Mucosa of rectum (tissue), 2 donors: Measurements from ENCODE around the gene GALNT13.

Experiments used
- H3K27ac ChIP-seq, 2 donors: one replicate each; pipeline ENCODE4 v1.7.0; 2013; ENCODE audit warnings: inconsistent platforms in 2 of 2, low read depth in 2 of 2, low read length in 2 of 2
- H3K27me3 ChIP-seq, 2 donors: one replicate each; pipeline ENCODE4 v1.7.0; 2013; ENCODE audit warnings: low read length in 2 of 2; ENCODE audit not compliant: control insufficient read depth in 2 of 2, insufficient read depth in 2 of 2
- H3K36me3 ChIP-seq, 2 donors: one replicate each; pipeline ENCODE4 v1.7.0; 2013; ENCODE audit warnings: low read length in 2 of 2; ENCODE audit not compliant: control insufficient read depth in 2 of 2, insufficient read depth in 2 of 2
- H3K4me1 ChIP-seq, 2 donors: one replicate each; pipeline ENCODE4 v1.7.0; 2013; ENCODE audit warnings: low read length in 2 of 2, mild to moderate bottlenecking in 1 of 2; ENCODE audit not compliant: control insufficient read depth in 2 of 2, insufficient read depth in 2 of 2
- H3K4me3 ChIP-seq, 2 donors: one replicate each; pipeline ENCODE4 v1.7.0; 2013; ENCODE audit warnings: low read length in 2 of 2
- H3K9ac ChIP-seq, 2 donors: one replicate each; pipeline ENCODE4 v1.7.0; 2013; ENCODE audit warnings: low read length in 2 of 2, low read depth in 1 of 2, mild to moderate bottlenecking in 1 of 2
- H3K9me3 ChIP-seq, 2 donors: one replicate each; pipeline ENCODE4 v1.7.0; 2013; ENCODE audit warnings: low read length in 2 of 2; ENCODE audit not compliant: control insufficient read depth in 2 of 2
- donor health status: healthy.
- donor health status: Normal muscosa, but diverticular disease.

The GALNT13 gene

GRCh38 chr2:154231021-154231420, 359.3 kb downstream of the GALNT13 start:
- H3K36me3 ChIP-seq = no peaks in the 10 kb centered on the region
- no peaks in the 10 kb centered on the region for H3K27me3 ChIP-seq
- H3K4me1 ChIP-seq = peaks cover 6% of the 10 kb centered on the region in 2 donors
- H3K9me3 ChIP-seq = no peaks in the 10 kb centered on the region
- no peak overlapping the region for H3K27ac ChIP-seq
- no peak overlapping the region for H3K9ac ChIP-seq
- no peak overlapping the region for H3K4me3 ChIP-seq

DNA sequence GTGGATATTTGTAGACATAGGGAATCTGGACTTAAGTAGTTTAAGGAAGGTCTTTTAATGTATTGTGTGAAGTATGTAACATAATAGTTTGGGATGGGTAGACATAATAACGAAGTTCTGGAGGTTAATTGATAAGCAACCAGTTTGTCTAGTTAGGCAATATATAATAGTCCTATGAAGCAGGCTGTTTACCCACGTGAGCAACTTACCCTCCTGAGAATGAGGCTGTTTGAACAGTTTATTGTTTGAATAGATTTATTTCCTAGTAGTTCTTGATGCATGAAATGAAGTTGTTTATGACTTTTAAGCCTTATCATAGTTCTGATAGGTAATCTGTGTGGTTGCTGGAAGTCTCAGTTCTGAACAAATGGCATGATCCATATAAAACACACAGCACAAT, 361.5 kb downstream of the GALNT13 start:
- Histone ChIP-seq H3K4me1 (peaks cover 6% of the 10 kb centered on the region in 2 donors), H3K36me3 (no peaks in the 10 kb centered on the region), H3K27me3 (no peaks in the 10 kb centered on the region), H3K9ac (no peak overlapping the region), H3K4me3 (no peak overlapping the region), H3K9me3 (no peaks in the 10 kb centered on the region), H3K27ac (no peak overlapping the region)

GRCh38 chr2:154238252-154238651, 366.5 kb downstream of the GALNT13 start:
- Histone ChIP-seq H3K9ac (no peak overlapping the region), H3K4me1 (no peaks in the 10 kb centered on the region), H3K27ac (no peak overlapping the region), H3K4me3 (no peak overlapping the region), H3K9me3 (no peaks in the 10 kb centered on the region), H3K27me3 (no peaks in the 10 kb centered on the region), H3K36me3 (no peaks in the 10 kb centered on the region)

GRCh38 chr2:154240316-154240715, 368.6 kb downstream of the GALNT13 start:
- no peaks in the 10 kb centered on the region for H3K36me3 ChIP-seq
- no peak overlapping the region for H3K9ac ChIP-seq
- H3K9me3 ChIP-seq = no peaks in the 10 kb centered on the region

DNA sequence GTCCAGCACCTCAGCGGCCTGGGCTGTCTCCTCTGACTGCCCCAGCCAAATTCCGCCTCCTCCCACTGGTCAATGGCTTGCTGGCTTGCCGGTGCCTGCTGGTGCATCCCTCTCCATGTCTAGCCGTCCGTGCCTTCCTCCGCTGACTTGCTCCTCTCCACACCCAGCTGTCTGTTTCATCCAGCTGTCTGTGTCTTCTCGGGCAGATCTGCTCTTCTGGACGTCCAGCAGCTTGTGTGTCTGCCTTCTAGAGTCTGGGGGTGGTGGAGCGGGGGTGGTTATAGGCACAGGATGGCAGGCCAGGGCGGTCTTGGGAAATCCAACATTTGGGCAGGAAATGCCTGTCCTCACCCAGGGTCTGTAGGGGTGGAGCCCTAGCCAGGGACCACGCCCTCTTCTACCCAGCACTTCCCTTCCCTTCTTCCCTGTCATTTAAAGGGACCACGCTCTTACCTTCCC, 369.2 kb downstream of the GALNT13 start:
- Histone ChIP-seq H3K27me3 (no peaks in the 10 kb centered on the region), H3K9me3 (no peaks in the 10 kb centered on the region), H3K9ac (no peak overlapping the region), H3K27ac (no peak overlapping the region), H3K36me3 (no peaks in the 10 kb centered on the region), H3K4me1 (no peaks in the 10 kb centered on the region), H3K4me3 (no peak overlapping the region)

More at GRCh38 chr2:154240316-154240715, 368.6 kb downstream of the GALNT13 start:
- no peak overlapping the region for H3K4me3 ChIP-seq
- no peaks in the 10 kb centered on the region for H3K4me1 ChIP-seq
- H3K27me3 ChIP-seq = no peaks in the 10 kb centered on the region
- H3K27ac ChIP-seq = no peak overlapping the region

DNA sequence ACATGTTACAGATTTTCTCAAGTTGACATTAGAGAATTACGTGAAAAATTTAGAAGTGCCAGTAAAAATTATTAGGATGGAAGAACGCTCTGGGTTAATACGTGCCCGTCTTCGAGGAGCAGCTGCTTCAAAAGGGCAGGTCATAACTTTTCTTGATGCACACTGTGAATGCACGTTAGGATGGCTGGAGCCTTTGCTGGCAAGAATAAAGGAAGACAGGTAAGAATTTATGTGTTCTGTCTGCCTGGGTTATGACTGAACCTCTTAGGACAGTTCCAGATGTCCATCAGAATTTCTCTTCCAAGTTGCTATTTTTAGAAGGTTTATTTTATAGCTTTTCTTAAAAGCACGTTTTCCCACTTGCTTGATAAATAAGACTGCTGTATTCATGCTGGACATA, 371.0 kb downstream of the GALNT13 start:
- Histone ChIP-seq H3K9ac (no peak overlapping the region), H3K36me3 (no peaks in the 10 kb centered on the region), H3K4me3 (no peak overlapping the region), H3K4me1 (no peaks in the 10 kb centered on the region), H3K27me3 (no peaks in the 10 kb centered on the region), H3K9me3 (no peaks in the 10 kb centered on the region), H3K27ac (no peak overlapping the region)

DNA sequence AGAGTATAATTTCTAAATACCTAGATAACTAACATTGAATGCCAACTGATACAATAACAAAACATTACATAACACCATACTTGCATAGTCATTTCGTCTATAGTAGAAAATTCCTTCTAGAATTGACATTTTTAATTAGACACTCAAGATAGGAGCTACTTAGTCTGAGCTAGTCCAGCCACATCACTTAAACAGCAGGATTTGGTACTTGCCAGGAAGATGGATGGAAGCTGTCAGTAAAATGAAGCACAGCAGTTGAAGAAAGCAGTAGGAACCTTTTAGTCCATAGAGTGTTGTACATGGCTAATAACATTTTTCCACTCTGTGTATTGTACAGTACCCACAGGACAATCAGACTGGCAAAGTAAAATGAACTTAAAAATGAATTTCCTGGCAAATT, 372.0 kb downstream of the GALNT13 start:
- Histone ChIP-seq H3K9ac (no peak overlapping the region), H3K4me3 (no peak overlapping the region), H3K36me3 (no peaks in the 10 kb centered on the region), H3K4me1 (no peaks in the 10 kb centered on the region), H3K9me3 (no peaks in the 10 kb centered on the region), H3K27me3 (no peaks in the 10 kb centered on the region), H3K27ac (no peak overlapping the region)

DNA sequence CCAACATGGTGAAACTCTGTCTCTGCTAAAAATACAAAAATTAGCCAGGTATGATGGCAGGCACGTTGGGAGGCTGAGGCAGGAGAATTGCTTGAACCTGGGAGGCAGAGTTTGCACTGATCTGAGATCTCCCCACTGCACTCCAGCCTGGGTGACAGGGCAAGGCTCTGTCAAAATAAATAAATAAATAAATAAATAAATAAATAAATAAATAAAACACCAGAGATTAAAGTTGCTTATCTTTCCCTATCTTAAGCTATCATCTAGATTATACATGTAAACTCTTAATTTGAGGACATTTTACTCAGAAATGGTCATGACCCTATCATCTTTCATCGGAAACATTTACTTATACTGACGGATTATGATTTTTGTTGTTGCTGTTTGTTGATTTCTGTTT, 373.2 kb downstream of the GALNT13 start:
- Histone ChIP-seq H3K36me3 (no peaks in the 10 kb centered on the region), H3K27me3 (no peaks in the 10 kb centered on the region), H3K27ac (no peak overlapping the region), H3K4me3 (no peak overlapping the region), H3K4me1 (no peaks in the 10 kb centered on the region), H3K9ac (no peak overlapping the region), H3K9me3 (no peaks in the 10 kb centered on the region)

- H3K9ac ChIP-seq = no peak overlapping the region
- no peaks in the 10 kb centered on the region for H3K9me3 ChIP-seq
- H3K27me3 ChIP-seq = no peaks in the 10 kb centered on the region
- H3K4me1 ChIP-seq = no peaks in the 10 kb centered on the region
- no peak overlapping the region for H3K4me3 ChIP-seq
- H3K36me3 ChIP-seq = no peaks in the 10 kb centered on the region
- H3K27ac ChIP-seq = no peak overlapping the region
These were observed 375.8 kb downstream of the GALNT13 start for GRCh38 chr2:154247503-154247902.

DNA sequence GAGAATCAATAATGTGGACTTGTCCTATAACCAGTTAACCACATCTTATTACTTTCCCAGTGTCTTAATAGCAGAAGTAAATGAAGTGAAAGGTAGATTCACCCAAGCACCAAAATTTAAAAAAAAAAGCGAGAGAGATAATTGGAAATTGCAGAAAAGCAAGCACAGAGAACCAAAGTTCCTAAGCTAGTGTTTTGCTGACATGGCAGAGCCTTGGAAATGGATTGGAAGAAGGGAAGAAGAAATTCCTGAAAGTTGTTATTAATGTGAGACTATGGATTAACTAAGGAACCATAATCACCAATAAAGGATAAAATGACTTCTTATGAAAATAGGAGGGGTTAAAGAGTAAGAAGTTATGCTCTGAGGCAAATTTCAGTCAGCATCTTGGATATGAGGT, 384.4 kb downstream of the GALNT13 start:
- no peak overlapping the region for H3K4me3 ChIP-seq
- no peaks in the 10 kb centered on the region for H3K27me3 ChIP-seq
- H3K36me3 ChIP-seq = no peaks in the 10 kb centered on the region
- H3K27ac ChIP-seq = no peak overlapping the region
- H3K9ac ChIP-seq = no peak overlapping the region
- no peaks in the 10 kb centered on the region for H3K4me1 ChIP-seq
- no peaks in the 10 kb centered on the region for H3K9me3 ChIP-seq

- H3K27me3 ChIP-seq = no peaks in the 10 kb centered on the region
- no peak overlapping the region for H3K9ac ChIP-seq
- H3K36me3 ChIP-seq = no peaks in the 10 kb centered on the region
- H3K27ac ChIP-seq = no peak overlapping the region
- H3K4me1 ChIP-seq = no peaks in the 10 kb centered on the region
- no peak overlapping the region for H3K4me3 ChIP-seq
- H3K9me3 ChIP-seq = no peaks in the 10 kb centered on the region
These were observed 387.3 kb downstream of the GALNT13 start for GRCh38 chr2:154259030-154259429.
